ENCODE measurements around the gene CABLES2. TPM values are rescaled to one million over a fixed set of nuclear protein-coding genes. Genes with fewer than 3 reads are reported as not detected.

CABLES2 gene
- total RNA-seq, 1 experiment from 2014 or later, result 12.9 TPM

GRCh38 chr20:62372042-62372993 is 34.8 kb downstream of the CABLES2 start:
- H3K4me1 ChIP-seq, result peaks cover 68% of the 10 kb centered on the region
- H3K4me3 ChIP-seq, result no peak overlapping the region
- H3K27me3 ChIP-seq, result no peaks in the 10 kb centered on the region
- H3K27ac ChIP-seq, result no peak overlapping the region
- no peaks in the 10 kb centered on the region for H3K36me3 ChIP-seq
- no peaks in the 10 kb centered on the region for H3K9me3 ChIP-seq (replicated peaks)
- no peak for DNase-seq

GRCh38 chr20:62371588-62372041 is 35.5 kb downstream of the CABLES2 start:
- Histone ChIP-seq H3K4me3 (no peak overlapping the region), H3K27ac (no peak overlapping the region), H3K9me3 (replicated peaks) (no peaks in the 10 kb centered on the region), H3K27me3 (no peaks in the 10 kb centered on the region), H3K36me3 (no peaks in the 10 kb centered on the region), H3K4me1 (peaks cover 61% of the 10 kb centered on the region)
- DNase-seq, result no peak

- no peaks in the 10 kb centered on the region for H3K27me3 ChIP-seq
- no peaks in the 10 kb centered on the region for H3K9me3 ChIP-seq (replicated peaks)
- no peak for DNase-seq
- no peaks in the 10 kb centered on the region for H3K36me3 ChIP-seq
- no peak overlapping the region for H3K27ac ChIP-seq
- peaks cover 59% of the 10 kb centered on the region for H3K4me1 ChIP-seq
- no peak overlapping the region for H3K4me3 ChIP-seq
Observed at GRCh38 chr20:62370807-62371587, 36.1 kb downstream of the CABLES2 start.

- H3K9me3 ChIP-seq (replicated peaks), result no peaks in the 10 kb centered on the region
- no peak overlapping the region for H3K4me3 ChIP-seq
- H3K27me3 ChIP-seq, result no peaks in the 10 kb centered on the region
- no peaks in the 10 kb centered on the region for H3K36me3 ChIP-seq
- peak; percentile 98 to 100 for DNase-seq
- H3K27ac ChIP-seq, result peak overlapping the region; percentile 34
- peaks cover 58% of the 10 kb centered on the region for H3K4me1 ChIP-seq
Observed at GRCh38 chr20:62370115-62370806, 36.8 kb downstream of the CABLES2 start.

GRCh38 chr20:62369815-62370114 is 37.3 kb downstream of the CABLES2 start:
- Histone ChIP-seq H3K4me1 (peaks cover 56% of the 10 kb centered on the region), H3K36me3 (no peaks in the 10 kb centered on the region), H3K4me3 (no peak overlapping the region), H3K27me3 (no peaks in the 10 kb centered on the region), H3K27ac (peak overlapping the region; percentile 34), H3K9me3 (replicated peaks) (no peaks in the 10 kb centered on the region)
- no peak for DNase-seq

- peak overlapping the region; percentile 34 for H3K27ac ChIP-seq
- no peaks in the 10 kb centered on the region for H3K36me3 ChIP-seq
- peak; percentile 98 for DNase-seq
- H3K4me3 ChIP-seq, result peak overlapping the region; percentile 72; the same call in 1 of the 2 replicates
- H3K27me3 ChIP-seq, result no peaks in the 10 kb centered on the region
- H3K4me1 ChIP-seq, result peaks cover 56% of the 10 kb centered on the region
- no peaks in the 10 kb centered on the region for H3K9me3 ChIP-seq (replicated peaks)
Observed at GRCh38 chr20:62368976-62369814, 37.9 kb downstream of the CABLES2 start.

- H3K27me3 ChIP-seq, result no peaks in the 10 kb centered on the region
- H3K4me1 ChIP-seq, result peaks cover 62% of the 10 kb centered on the region
- peak overlapping the region; percentile 6; the same call in 1 of the 2 replicates for H3K27ac ChIP-seq
- peak overlapping the region; percentile 72 for H3K4me3 ChIP-seq
- peak; percentile 83 to 85 for DNase-seq
- no peaks in the 10 kb centered on the region for H3K9me3 ChIP-seq (replicated peaks)
- no peaks in the 10 kb centered on the region for H3K36me3 ChIP-seq
Observed at GRCh38 chr20:62368392-62368975, 38.6 kb downstream of the CABLES2 start.

GRCh38 chr20:62367633-62368391 is 39.3 kb downstream of the CABLES2 start:
- DNase-seq, result peak; percentile 88
- Histone ChIP-seq H3K36me3 (no peaks in the 10 kb centered on the region), H3K4me1 (peaks cover 69% of the 10 kb centered on the region), H3K27me3 (no peaks in the 10 kb centered on the region), H3K27ac (no peak overlapping the region), H3K9me3 (replicated peaks) (no peaks in the 10 kb centered on the region), H3K4me3 (peak overlapping the region; percentile 72)

- Histone ChIP-seq H3K36me3 (no peaks in the 10 kb centered on the region), H3K9me3 (replicated peaks) (no peaks in the 10 kb centered on the region), H3K27me3 (no peaks in the 10 kb centered on the region), H3K4me1 (peaks cover 75% of the 10 kb centered on the region), H3K27ac (no peak within 1 kb of the TSS), H3K4me3 (peak within 1 kb of the TSS; percentile 72)
- DNase-seq, result peak; percentile 71 to 80
Observed at GRCh38 chr20:62367136-62367632, 39.9 kb downstream of the CABLES2 start, which contains the start of gene LAMA5. Gene LAMA5, minus strand, starts transcription at chr20:62367312. Its CDS starts 67 bp downstream, at chr20:62367245.

- Histone ChIP-seq H3K9me3 (replicated peaks) (no peaks in the 10 kb centered on the region), H3K36me3 (no peaks in the 10 kb centered on the region), H3K27ac (no peak overlapping the region), H3K4me3 (peak overlapping the region; percentile 72), H3K27me3 (no peaks in the 10 kb centered on the region), H3K4me1 (peaks cover 81% of the 10 kb centered on the region)
- DNase-seq, result peak; percentile 57 to 66
Observed at GRCh38 chr20:62366370-62367135, 40.5 kb downstream of the CABLES2 start.

- Histone ChIP-seq H3K4me1 (peaks cover 83% of the 10 kb centered on the region), H3K4me3 (peak overlapping the region; percentile 72), H3K36me3 (no peaks in the 10 kb centered on the region), H3K9me3 (replicated peaks) (no peaks in the 10 kb centered on the region), H3K27me3 (no peaks in the 10 kb centered on the region), H3K27ac (no peak overlapping the region)
- peak; percentile 65 to 74 for DNase-seq
Observed at GRCh38 chr20:62365814-62366369, 41.2 kb downstream of the CABLES2 start.
